ENCODE results near the gene NEK1. TPM values are rescaled to one million over a fixed set of nuclear protein-coding genes. Genes with fewer than 3 reads are reported as not detected.

NEK1 gene
- total and polyA plus RNA-seq, 2 experiments from 2014 or later = 9.3 to 19.5 TPM

GRCh38 chr4:169652535-169652934 is 40.2 kb upstream of the NEK1 start (continued):
- no peak for TF ChIP-seq ETS1 (IDR thresholded peaks at IDR 0.05)
- TF ChIP-seq CREB1 (CRISPR knock-in tag; IDR thresholded peaks at IDR 0.05; ENCODE audit: low read depth) = no peak
- no peak for TF ChIP-seq JUNB (IDR thresholded peaks at IDR 0.05; ENCODE audit: unreplicated experiment)
- no peak for TF ChIP-seq NANOG (IDR thresholded peaks at IDR 0.05; ENCODE audit: borderline replicate concordance)
- no peak for TF ChIP-seq ZNF114 (CRISPR knock-in tag; IDR thresholded peaks at IDR 0.05)

- Histone ChIP-seq H3K9me2 (ENCODE audit: insufficient read depth) (no peaks in the 10 kb centered on the region), H3K27ac (ENCODE audit: low read depth) (no peak overlapping the region), H3K36me3 (ENCODE audit: insufficient read depth) (no peaks in the 10 kb centered on the region), H3K4me3 (no peak overlapping the region), H3K79me2 (replicated peaks; ENCODE audit: insufficient read depth) (peaks cover 37% of the 10 kb centered on the region), H3K4me2 (no peak overlapping the region), H3K27me3 (ENCODE audit: insufficient read depth) (no peaks in the 10 kb centered on the region), H3K4me1 (ENCODE audit: insufficient read depth) (no peaks in the 10 kb centered on the region), H3F3A (replicated peaks; ENCODE audit: low read depth) (no peaks in the 10 kb centered on the region), H2AFZ (no peak overlapping the region), H4K20me1 (replicated peaks; ENCODE audit: insufficient read depth) (no peaks in the 10 kb centered on the region; the same call in 1 of the 2 replicates)
- no peak for ATAC-seq
- Mint-ChIP-seq H3K4me1 (no peaks in the 10 kb centered on the region), H3K27ac (no peak overlapping the region), H3K27me3 (ENCODE audit: insufficient read depth, low read depth, poor library complexity) (no peaks in the 10 kb centered on the region), H3K36me3 (ENCODE audit: low read depth) (no peaks in the 10 kb centered on the region; the same call in 2 of the 3 replicates), H3K9me3 (no peaks in the 10 kb centered on the region; the same call in 2 of the 3 replicates), H3K4me3 (no peak overlapping the region)
- no peak for DNase-seq (ENCODE audit: low spot score)
- TF ChIP-seq POLR2AphosphoS5 (IDR thresholded peaks at IDR 0.05; ENCODE audit: low read depth) = no peak
- TF ChIP-seq NANOG (IDR thresholded peaks at IDR 0.05; ENCODE audit: borderline replicate concordance) = no peak
- TF ChIP-seq ZNF462 (CRISPR knock-in tag; IDR thresholded peaks at IDR 0.05) = no peak
- TF ChIP-seq CREB1 (CRISPR knock-in tag; IDR thresholded peaks at IDR 0.05; ENCODE audit: low read depth) = no peak
- no peak for TF ChIP-seq EZH2 (IDR thresholded peaks at IDR 0.05; ENCODE audit: low read depth, unreplicated experiment)
Measured at GRCh38 chr4:169650227-169650936, 38.0 kb upstream of the NEK1 start.
